ENCODE data around the gene CPT1C.

DNA sequence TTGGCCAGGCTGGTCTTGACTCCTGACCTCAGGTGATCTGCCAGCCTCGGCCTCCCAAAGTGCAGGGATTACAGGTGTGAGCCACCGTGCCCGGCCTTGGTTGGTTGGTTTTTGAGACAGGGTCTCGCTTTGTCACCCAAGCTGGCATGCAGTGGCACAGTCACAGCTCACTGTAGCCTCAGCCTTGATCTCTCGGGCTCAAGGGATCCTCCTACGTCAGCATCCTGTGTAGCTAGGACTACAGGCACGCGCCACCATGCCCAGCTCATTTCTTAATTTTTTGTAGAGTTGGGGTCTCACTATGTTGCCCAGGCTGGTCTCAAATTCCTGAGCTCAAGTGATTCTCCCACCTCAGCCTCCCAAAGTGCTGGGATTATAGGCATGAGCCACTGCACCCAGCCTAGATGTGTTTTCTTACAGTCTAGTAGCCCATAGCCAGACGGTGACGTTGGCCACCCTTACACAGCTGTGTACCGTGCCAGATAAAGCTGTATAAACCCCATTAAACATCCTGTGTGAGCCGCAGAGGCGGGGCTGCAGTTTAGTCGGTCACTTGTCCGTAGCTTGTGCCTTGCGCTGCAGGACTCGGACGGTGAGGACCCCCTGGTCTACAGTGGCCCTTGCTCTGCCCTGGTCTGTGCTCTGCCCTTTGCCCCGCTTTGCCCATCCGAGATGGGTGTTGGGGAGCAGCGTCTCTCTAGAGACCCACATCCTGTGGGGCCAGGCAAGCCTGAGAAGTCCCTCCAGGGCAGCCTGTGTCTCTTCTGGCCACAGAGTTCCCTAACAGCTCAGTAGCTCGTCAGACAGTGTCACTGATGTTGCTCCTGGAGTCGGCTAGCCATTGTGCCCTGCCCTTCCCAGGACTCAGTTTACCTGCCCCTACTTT lies 35.1 kb upstream of the CPT1C start:
- TF ChIP-seq POLR2A (IDR thresholded peaks at IDR 0.05) (no peak), EP300 (IDR thresholded peaks at IDR 0.05) (no peak)
- TF ChIP-seq, protein P1, sequence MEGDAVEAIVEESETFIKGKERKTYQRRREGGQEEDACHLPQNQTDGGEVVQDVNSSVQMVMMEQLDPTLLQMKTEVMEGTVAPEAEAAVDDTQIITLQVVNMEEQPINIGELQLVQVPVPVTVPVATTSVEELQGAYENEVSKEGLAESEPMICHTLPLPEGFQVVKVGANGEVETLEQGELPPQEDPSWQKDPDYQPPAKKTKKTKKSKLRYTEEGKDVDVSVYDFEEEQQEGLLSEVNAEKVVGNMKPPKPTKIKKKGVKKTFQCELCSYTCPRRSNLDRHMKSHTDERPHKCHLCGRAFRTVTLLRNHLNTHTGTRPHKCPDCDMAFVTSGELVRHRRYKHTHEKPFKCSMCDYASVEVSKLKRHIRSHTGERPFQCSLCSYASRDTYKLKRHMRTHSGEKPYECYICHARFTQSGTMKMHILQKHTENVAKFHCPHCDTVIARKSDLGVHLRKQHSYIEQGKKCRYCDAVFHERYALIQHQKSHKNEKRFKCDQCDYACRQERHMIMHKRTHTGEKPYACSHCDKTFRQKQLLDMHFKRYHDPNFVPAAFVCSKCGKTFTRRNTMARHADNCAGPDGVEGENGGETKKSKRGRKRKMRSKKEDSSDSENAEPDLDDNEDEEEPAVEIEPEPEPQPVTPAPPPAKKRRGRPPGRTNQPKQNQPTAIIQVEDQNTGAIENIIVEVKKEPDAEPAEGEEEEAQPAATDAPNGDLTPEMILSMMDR (IDR thresholded peaks at IDR 0.05): no peak

All from tibial nerve (tissue), 4 donors.